ENCODE results near the gene GIMAP2. TPM values are rescaled to one million over a fixed set of nuclear protein-coding genes. Genes with fewer than 3 reads are reported as not detected.

The GIMAP2 gene
- total and polyA plus RNA-seq, 2 of the 13 experiments (the other 11 are each of a cell fraction or from before 2014, with no cell fraction given): 0.49 to 1.4 TPM

- TF ChIP-seq ZBTB40 (IDR thresholded peaks at IDR 0.05) (no peak), ZBTB40 (CRISPR knock-in tag; IDR thresholded peaks at IDR 0.05) (no peak)
These were observed 40.1 kb upstream of the GIMAP2 start (continued) for GRCh38 chr7:150645259-150646020.
